GM12878 (cell line): ENCODE results near the gene C5AR1. TPM values are rescaled to one million over a fixed set of nuclear protein-coding genes. Genes with fewer than 3 reads are reported as not detected.

ENCODE experiments used
- CREB1 ChIP-seq: IDR thresholded peaks from 2 replicates; pipeline ENCODE4 v1.6.1; 2012; ENCODE audit warnings: low read depth, mild to moderate bottlenecking, inconsistent platforms
- HDAC6 ChIP-seq: fragments of 200-600 bp; sonication (generic); IDR thresholded peaks from one replicate; pipeline ENCODE4 v1.8.0; 2017; ENCODE audit warnings: antibody characterized with exemption; ENCODE audit not compliant: unreplicated experiment
- KDM1A ChIP-seq: fragments of 200-600 bp; sonication (generic); IDR thresholded peaks from 2 replicates; pipeline ENCODE4 v1.6.1; 2016; ENCODE audit warnings: borderline replicate concordance
- RB1 ChIP-seq: fragments of 450-650 bp; formaldehyde crosslinking; IDR thresholded peaks from 2 replicates; pipeline ENCODE4 v1.6.1; 2017; ENCODE audit warnings: mild to moderate bottlenecking, borderline replicate concordance
- SRF ChIP-seq, 2 experiments: IDR thresholded peaks; 2 replicates each; pipeline ENCODE4 v1.6.1; 2011; ENCODE audit warnings: low read depth in 2 of 2, low read length in 2 of 2, mild to moderate bottlenecking in 1 of 2, moderate library complexity in 1 of 2
- TCF3 ChIP-seq: IDR thresholded peaks from 2 replicates; pipeline ENCODE4 v1.6.1; 2012; ENCODE audit warnings: low read depth, mild to moderate bottlenecking, low read length, borderline replicate concordance; ENCODE audit not compliant: insufficient read depth
- polyA plus RNA-seq, 11 experiments: library from polyadenylated mRNA; depleted of rRNA in 4 of 11; unstranded in 6 of 11; stranded (reverse) in 5 of 11; fragments of >200 nt; fragmentation: Nextera tagmentation in 4 of 11; fragmentation: Illumina TruSeq in 1 of 11; extraction: Ambion mirVana in 4 of 11; extraction: Trizol in 1 of 11; gene quantifications; 1 replicate in 1 of 11; 2 replicates in 10 of 11; pipeline versions ENCODE4 v1.2.1 to v1.2.3, GENCODE V29; 2011 to 2016; ENCODE audit warnings: inconsistent platforms in 2 of 11, missing spikeins in 2 of 11, low read depth in 1 of 11
- total RNA-seq, 4 experiments: library from RNA; depleted of rRNA in 3 of 4; stranded (reverse); fragments of >200 nt in 3 of 4; fragmentation: Illumina TruSeq in 1 of 4; extraction: Trizol in 1 of 4; gene quantifications; 2 replicates each; pipeline versions ENCODE4 v1.2.1 to v1.2.3, GENCODE V29; 2013 to 2021
- TF ChIP-seq, protein P1 (sequence below): IDR thresholded peaks from 2 replicates; pipeline ENCODE4 v1.6.1; 2011; ENCODE audit warnings: mild to moderate bottlenecking, low read depth, low read length, moderate library complexity; ENCODE audit not compliant: insufficient replicate concordance
- TF ChIP-seq, protein P2 (sequence below): fragments of 150-350 bp; IDR thresholded peaks from 2 replicates; pipeline ENCODE4 v1.6.1; 2014; ENCODE audit warnings: mild to moderate bottlenecking, low read depth, low read length
- TF ChIP-seq, protein P3 (sequence below): fragments of 450-650 bp; IDR thresholded peaks from 2 replicates; pipeline ENCODE4 v1.6.1; 2017; ENCODE audit warnings: mild to moderate bottlenecking, moderate library complexity

The C5AR1 gene
- total and polyA plus RNA-seq, 10 of the 15 experiments (the other 5 are each of a cell fraction or from before 2014, with no cell fraction given): 0.04 to 1.5 (median 0.18) TPM

DNA sequence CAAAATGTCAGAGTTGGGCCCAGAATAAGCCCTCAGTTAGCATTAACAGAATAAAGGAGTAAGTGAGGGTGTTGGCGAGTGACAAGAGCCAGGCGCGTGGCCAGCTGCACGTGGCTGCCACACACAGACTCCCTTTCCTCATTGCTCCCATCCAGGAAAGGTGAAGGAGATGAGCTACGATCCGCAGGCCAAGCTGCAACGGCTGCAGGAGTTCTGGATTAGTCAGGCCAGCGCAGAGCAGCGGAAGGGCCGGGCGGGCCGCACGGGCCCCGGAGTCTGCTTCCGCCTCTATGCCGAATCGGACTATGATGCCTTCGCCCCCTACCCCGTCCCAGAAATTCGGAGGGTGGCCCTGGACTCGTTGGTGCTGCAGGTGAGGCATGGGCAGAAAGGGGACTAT, 52.7 kb downstream of the C5AR1 start (continued):
- TF ChIP-seq, protein P1, sequence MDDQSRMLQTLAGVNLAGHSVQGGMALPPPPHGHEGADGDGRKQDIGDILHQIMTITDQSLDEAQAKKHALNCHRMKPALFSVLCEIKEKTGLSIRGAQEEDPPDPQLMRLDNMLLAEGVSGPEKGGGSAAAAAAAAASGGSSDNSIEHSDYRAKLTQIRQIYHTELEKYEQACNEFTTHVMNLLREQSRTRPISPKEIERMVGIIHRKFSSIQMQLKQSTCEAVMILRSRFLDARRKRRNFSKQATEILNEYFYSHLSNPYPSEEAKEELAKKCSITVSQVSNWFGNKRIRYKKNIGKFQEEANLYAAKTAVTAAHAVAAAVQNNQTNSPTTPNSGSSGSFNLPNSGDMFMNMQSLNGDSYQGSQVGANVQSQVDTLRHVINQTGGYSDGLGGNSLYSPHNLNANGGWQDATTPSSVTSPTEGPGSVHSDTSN: no peak
- TF ChIP-seq, protein P2, sequence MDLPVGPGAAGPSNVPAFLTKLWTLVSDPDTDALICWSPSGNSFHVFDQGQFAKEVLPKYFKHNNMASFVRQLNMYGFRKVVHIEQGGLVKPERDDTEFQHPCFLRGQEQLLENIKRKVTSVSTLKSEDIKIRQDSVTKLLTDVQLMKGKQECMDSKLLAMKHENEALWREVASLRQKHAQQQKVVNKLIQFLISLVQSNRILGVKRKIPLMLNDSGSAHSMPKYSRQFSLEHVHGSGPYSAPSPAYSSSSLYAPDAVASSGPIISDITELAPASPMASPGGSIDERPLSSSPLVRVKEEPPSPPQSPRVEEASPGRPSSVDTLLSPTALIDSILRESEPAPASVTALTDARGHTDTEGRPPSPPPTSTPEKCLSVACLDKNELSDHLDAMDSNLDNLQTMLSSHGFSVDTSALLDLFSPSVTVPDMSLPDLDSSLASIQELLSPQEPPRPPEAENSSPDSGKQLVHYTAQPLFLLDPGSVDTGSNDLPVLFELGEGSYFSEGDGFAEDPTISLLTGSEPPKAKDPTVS: no peak
- TF ChIP-seq TCF3 (no peak), KDM1A (no peak), SRF (IDR thresholded peaks at IDR 0.05; ENCODE audit: low read depth in 2 of 2, low read length in 2 of 2) (no peak), RB1 (no peak), CREB1 (no peak), HDAC6 (no peak)
- TF ChIP-seq, protein P3, sequence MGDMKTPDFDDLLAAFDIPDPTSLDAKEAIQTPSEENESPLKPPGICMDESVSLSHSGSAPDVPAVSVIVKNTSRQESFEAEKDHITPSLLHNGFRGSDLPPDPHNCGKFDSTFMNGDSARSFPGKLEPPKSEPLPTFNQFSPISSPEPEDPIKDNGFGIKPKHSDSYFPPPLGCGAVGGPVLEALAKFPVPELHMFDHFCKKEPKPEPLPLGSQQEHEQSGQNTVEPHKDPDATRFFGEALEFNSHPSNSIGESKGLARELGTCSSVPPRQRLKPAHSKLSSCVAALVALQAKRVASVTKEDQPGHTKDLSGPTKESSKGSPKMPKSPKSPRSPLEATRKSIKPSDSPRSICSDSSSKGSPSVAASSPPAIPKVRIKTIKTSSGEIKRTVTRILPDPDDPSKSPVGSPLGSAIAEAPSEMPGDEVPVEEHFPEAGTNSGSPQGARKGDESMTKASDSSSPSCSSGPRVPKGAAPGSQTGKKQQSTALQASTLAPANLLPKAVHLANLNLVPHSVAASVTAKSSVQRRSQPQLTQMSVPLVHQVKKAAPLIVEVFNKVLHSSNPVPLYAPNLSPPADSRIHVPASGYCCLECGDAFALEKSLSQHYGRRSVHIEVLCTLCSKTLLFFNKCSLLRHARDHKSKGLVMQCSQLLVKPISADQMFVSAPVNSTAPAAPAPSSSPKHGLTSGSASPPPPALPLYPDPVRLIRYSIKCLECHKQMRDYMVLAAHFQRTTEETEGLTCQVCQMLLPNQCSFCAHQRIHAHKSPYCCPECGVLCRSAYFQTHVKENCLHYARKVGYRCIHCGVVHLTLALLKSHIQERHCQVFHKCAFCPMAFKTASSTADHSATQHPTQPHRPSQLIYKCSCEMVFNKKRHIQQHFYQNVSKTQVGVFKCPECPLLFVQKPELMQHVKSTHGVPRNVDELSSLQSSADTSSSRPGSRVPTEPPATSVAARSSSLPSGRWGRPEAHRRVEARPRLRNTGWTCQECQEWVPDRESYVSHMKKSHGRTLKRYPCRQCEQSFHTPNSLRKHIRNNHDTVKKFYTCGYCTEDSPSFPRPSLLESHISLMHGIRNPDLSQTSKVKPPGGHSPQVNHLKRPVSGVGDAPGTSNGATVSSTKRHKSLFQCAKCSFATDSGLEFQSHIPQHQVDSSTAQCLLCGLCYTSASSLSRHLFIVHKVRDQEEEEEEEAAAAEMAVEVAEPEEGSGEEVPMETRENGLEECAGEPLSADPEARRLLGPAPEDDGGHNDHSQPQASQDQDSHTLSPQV: no peak
